Naive B cell (primary cell): ENCODE results near the gene ID3. TPM values are rescaled to one million over a fixed set of nuclear protein-coding genes. Genes with fewer than 3 reads are reported as not detected.
A peak's percentile ranks its signal among the peaks of the same experiment; 100 is the strongest.

Source experiments
- ATAC-seq, 2 donors: fragments of 150-1000 bp; cut with Tn5 transposase; 2 replicates each; pipeline ENCODE4 v1.10.0; 2021; ENCODE audit warnings: low read depth in 2 of 2, mild to moderate bottlenecking in 2 of 2, moderate library complexity in 2 of 2
- DNase-seq: peaks from one replicate; pipeline ENCODE4 v3.0.0; 2022
- H3K27ac Mint-ChIP-seq, 6 donors: one replicate each; pipeline ENCODE4 v1.8.0; 2020 to 2022; ENCODE audit warnings: mild to moderate bottlenecking in 6 of 6, mixed read lengths in 6 of 6, moderate library complexity in 5 of 6, inconsistent platforms in 2 of 6
- H3K27me3 Mint-ChIP-seq, 3 donors: one replicate each; pipeline ENCODE4 v1.8.0; 2021 to 2022; ENCODE audit warnings: mixed read lengths in 3 of 3, mild to moderate bottlenecking in 1 of 3
- H3K36me3 Mint-ChIP-seq, 2 donors: one replicate each; pipeline ENCODE4 v1.8.0; 2020 to 2022; ENCODE audit warnings: mixed read lengths in 2 of 2, inconsistent platforms in 1 of 2, mild to moderate bottlenecking in 1 of 2
- H3K4me1 Mint-ChIP-seq, 3 donors: one replicate each; pipeline ENCODE4 v1.8.0; 2020 to 2022; ENCODE audit warnings: mixed read lengths in 3 of 3, inconsistent platforms in 1 of 3, mild to moderate bottlenecking in 1 of 3, moderate library complexity in 1 of 3
- H3K4me3 Mint-ChIP-seq, 8 donors: one replicate each; pipeline ENCODE4 v1.8.0; 2020 to 2022; ENCODE audit warnings: mild to moderate bottlenecking in 8 of 8, mixed read lengths in 8 of 8, moderate library complexity in 8 of 8, inconsistent platforms in 2 of 8
- H3K9me3 Mint-ChIP-seq, 7 donors: one replicate each; pipeline ENCODE4 v1.8.0; 2020 to 2022; ENCODE audit warnings: mixed read lengths in 7 of 7, mild to moderate bottlenecking in 5 of 7, inconsistent platforms in 2 of 7, moderate library complexity in 1 of 7
- polyA plus RNA-seq, 6 donors: library from polyadenylated mRNA; unstranded; fragments of 300-500 nt; fragmentation: Illumina TruSeq; gene quantifications; one replicate each; pipeline ENCODE4 v1.2.3, GENCODE V29; 2021; ENCODE audit warnings: low read depth in 6 of 6

The ID3 gene
- polyA plus RNA-seq, 6 donors from 2014 or later: 23.9 to 52.0 (median 31.2) TPM

DNA sequence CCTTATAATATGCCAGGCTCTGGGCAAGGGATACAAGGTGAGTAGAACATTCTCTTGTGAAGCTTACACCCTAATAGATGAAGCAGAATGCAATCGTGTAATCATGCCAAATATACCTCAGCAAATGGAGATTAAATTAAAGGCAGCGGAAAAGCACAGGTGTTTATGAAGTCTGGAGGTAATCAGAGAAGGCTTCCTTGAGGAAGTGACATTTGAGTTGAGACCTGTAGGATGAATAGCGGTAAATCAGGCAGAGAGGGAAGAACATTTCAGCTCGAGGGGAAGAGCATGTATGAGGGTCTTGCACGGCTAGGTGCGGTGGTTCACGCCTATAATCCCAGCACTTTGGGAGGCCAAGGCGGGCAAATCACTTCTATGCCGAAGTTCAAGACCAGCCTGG is 41.7 kb downstream of the ID3 start:
- Mint-ChIP-seq H3K9me3 (no peaks in the 10 kb centered on the region), H3K27ac (peak overlapping the region in 1 of 6 donors; percentile 29), H3K36me3 (no peaks in the 10 kb centered on the region), H3K27me3 (no peaks in the 10 kb centered on the region), H3K4me1 (peaks cover 11 to 16% (median 13%) of the 10 kb centered on the region in 3 donors), H3K4me3 (no peak overlapping the region)
- ATAC-seq (no peak), DNase-seq (no peak)

DNA sequence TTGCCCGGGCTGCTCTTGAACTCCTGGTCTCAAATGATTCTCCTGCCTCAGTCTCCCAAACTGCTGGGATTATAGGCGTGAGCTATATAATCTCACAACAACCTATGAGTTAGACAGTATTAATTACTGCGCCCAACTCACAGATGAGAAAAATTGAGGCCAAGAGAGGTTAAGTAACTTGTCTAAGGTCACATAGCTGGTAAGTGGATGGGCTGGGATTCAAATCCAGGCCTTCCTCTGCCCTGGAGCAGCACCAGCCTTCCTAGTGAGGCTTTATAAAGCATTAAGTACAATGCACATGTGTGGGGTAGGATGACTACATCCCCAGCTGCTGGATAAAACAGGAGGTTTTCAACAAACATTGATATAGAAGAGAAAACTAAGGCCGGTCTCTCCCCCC is 43.4 kb downstream of the ID3 start:
- ATAC-seq (no peak), DNase-seq (no peak)
- no peaks in the 10 kb centered on the region for H3K9me3 Mint-ChIP-seq
- no peak overlapping the region for H3K4me3 Mint-ChIP-seq
- H3K27ac Mint-ChIP-seq: peak overlapping the region in 1 of 6 donors; percentile 56
- no peaks in the 10 kb centered on the region for H3K27me3 Mint-ChIP-seq
- H3K36me3 Mint-ChIP-seq: no peaks in the 10 kb centered on the region
- peaks cover 0 to 9% (median 6%) of the 10 kb centered on the region in 3 donors for H3K4me1 Mint-ChIP-seq

DNA sequence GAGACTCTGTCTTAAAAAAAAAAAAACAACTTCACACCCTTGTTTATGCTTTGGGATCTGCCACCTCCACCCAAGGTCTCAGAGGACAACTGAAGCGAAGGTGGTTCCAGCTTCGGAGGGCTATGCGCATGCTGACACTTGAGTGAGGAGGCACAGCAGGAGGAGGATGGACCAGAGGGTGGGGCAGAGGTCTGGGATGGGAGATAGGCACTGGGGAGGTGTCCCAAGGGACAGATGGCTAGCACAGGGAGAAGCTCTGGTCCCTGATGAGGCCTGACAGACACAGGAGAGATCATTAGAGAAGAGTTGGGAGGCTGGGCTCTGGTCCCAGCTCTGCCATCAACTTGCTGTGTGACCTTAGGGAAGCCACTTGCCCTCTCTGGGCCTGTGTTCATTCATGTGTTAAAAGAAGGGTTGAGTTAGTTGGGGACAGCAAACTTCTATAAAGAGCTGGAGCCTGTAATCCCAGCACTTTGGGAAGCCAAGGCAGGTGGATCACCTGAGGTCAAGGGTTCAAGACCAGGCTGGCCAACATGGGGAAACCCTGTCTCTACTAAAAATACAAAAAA is 45.1 kb downstream of the ID3 start:
- ATAC-seq (no peak), DNase-seq (no peak)
- H3K4me3 Mint-ChIP-seq: no peak overlapping the region
- H3K9me3 Mint-ChIP-seq: no peaks in the 10 kb centered on the region
- H3K36me3 Mint-ChIP-seq: no peaks in the 10 kb centered on the region
- H3K4me1 Mint-ChIP-seq: peaks cover 0 to 9% (median 7%) of the 10 kb centered on the region in 3 donors
- H3K27me3 Mint-ChIP-seq: no peaks in the 10 kb centered on the region
- H3K27ac Mint-ChIP-seq: no peak overlapping the region

DNA sequence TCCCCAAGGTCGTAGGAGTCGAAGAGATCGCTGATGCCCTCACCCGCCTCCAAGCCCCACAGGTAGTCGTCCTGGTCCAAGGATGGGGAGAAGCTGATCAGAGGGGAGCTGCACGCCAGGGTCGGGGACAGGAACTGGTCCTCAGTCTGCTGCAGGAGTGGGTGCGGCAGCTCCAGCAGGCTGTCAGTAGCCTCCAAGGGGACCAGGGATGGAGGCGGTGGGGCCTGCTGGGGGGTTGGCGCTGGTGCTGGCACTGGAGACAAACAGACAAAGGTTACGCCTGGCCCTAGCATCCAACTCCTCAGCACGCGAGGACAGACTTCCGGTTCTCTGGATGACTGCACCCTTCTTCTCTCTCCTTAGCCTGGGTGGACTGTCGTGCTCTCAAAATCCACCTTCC is 49.4 kb downstream of the ID3 start:
- Mint-ChIP-seq H3K36me3 (no peaks in the 10 kb centered on the region), H3K4me1 (peaks cover 0 to 7% (median 4%) of the 10 kb centered on the region in 3 donors), H3K4me3 (no peak overlapping the region), H3K27ac (no peak overlapping the region), H3K9me3 (no peaks in the 10 kb centered on the region), H3K27me3 (no peaks in the 10 kb centered on the region)
- ATAC-seq: no peak
- no peak for DNase-seq

Other genes with a start within 250 kb of the ID3 start
- gene HNRNPR, start 215.2 kb downstream of the ID3 start, polyA plus RNA-seq: 100 to 1,000 TPM; 187 to 238 (median 208) TPM
- 1 to 10 TPM in 5 of 6 donors, not detected in 1; 1.5 to 4.4 (median 2.3) TPM for gene ZNF436, start 189.7 kb downstream of the ID3 start, polyA plus RNA-seq
- gene TCEA3, start 134.8 kb downstream of the ID3 start, polyA plus RNA-seq: not detected
- gene ASAP3, start 75.3 kb downstream of the ID3 start, polyA plus RNA-seq: under 1 TPM in 4 of 6 donors, not detected in 2; 0.16 to 0.69 (median 0.58) TPM
- gene E2F2, start 28.3 kb downstream of the ID3 start, polyA plus RNA-seq: 1 to 10 TPM in 2 of 6 donors, under 1 TPM in 4; 0.06 to 1.7 (median 0.46) TPM
- gene RPL11, start 132.3 kb upstream of the ID3 start, polyA plus RNA-seq: 1,000 to 10,000 TPM; 1,123 to 1,541 (median 1,429) TPM
- 10 to 100 TPM; 15.5 to 74.6 (median 46.1) TPM for gene ELOA, start 184.0 kb upstream of the ID3 start, polyA plus RNA-seq
- gene PITHD1, start 218.9 kb upstream of the ID3 start, polyA plus RNA-seq: 100 to 1,000 TPM in 2 of 6 donors, 10 to 100 TPM in 4; 64.4 to 110 (median 89.0) TPM
- gene LYPLA2, start 231.6 kb upstream of the ID3 start, polyA plus RNA-seq: 10 to 100 TPM; 45.3 to 77.4 (median 67.3) TPM
- 1 to 10 TPM in 5 of 6 donors, not detected in 1; 3.8 to 7.9 (median 4.3) TPM for gene GALE, start 241.3 kb upstream of the ID3 start, polyA plus RNA-seq